ENCODE measurements around the gene PCSK6.
"Not testable (repeated sequence)": the region's sequence is repeated elsewhere in the genome, so short reads cannot be mapped to it uniquely, and the experiment has no call there.

The PCSK6 gene

GRCh38 chr15:101459579-101460300 lies 29.8 kb downstream of the PCSK6 start:
- DNase-seq (ENCODE audit: low read depth): no peak

- DNase-seq (ENCODE audit: low read depth): peak; percentile 48
These were observed 30.5 kb downstream of the PCSK6 start for GRCh38 chr15:101458908-101459578.

- DNase-seq (ENCODE audit: low read depth): no peak
These were observed 31.2 kb downstream of the PCSK6 start for GRCh38 chr15:101458158-101458900.

- no peak for DNase-seq (ENCODE audit: low read depth)
These were observed 31.8 kb downstream of the PCSK6 start for GRCh38 chr15:101457696-101458095.

GRCh38 chr15:101456057-101456739 lies 33.3 kb downstream of the PCSK6 start:
- no peak for DNase-seq (ENCODE audit: low read depth)

GRCh38 chr15:101455291-101456025 lies 34.0 kb downstream of the PCSK6 start:
- DNase-seq (ENCODE audit: low read depth): no peak

- not testable (repeated sequence) for DNase-seq (ENCODE audit: low read depth)
These were observed 34.7 kb downstream of the PCSK6 start for GRCh38 chr15:101454781-101455180.

GRCh38 chr15:101454365-101454764 lies 35.1 kb downstream of the PCSK6 start:
- no peak for DNase-seq (ENCODE audit: low read depth)

GRCh38 chr15:101453123-101454120 lies 36.1 kb downstream of the PCSK6 start:
- DNase-seq (ENCODE audit: low read depth): no peak

GRCh38 chr15:101452572-101452971 lies 36.9 kb downstream of the PCSK6 start:
- DNase-seq (ENCODE audit: low read depth): no peak

- no peak for DNase-seq (ENCODE audit: low read depth)
These were observed 37.7 kb downstream of the PCSK6 start for GRCh38 chr15:101451846-101452245.

- peak; percentile 83 for DNase-seq (ENCODE audit: low read depth)
These were observed 38.2 kb downstream of the PCSK6 start for GRCh38 chr15:101451266-101451799.

- DNase-seq (ENCODE audit: low read depth): no peak
These were observed 38.9 kb downstream of the PCSK6 start for GRCh38 chr15:101450403-101451265.

- DNase-seq (ENCODE audit: low read depth): no peak
These were observed 39.8 kb downstream of the PCSK6 start for GRCh38 chr15:101449471-101450402.

GRCh38 chr15:101448336-101448735 lies 41.2 kb downstream of the PCSK6 start:
- no peak for DNase-seq (ENCODE audit: low read depth)

GRCh38 chr15:101447561-101448071 lies 41.9 kb downstream of the PCSK6 start:
- no peak for DNase-seq (ENCODE audit: low read depth)

GRCh38 chr15:101447168-101447533 lies 42.4 kb downstream of the PCSK6 start:
- DNase-seq (ENCODE audit: low read depth): no peak
